GM12878 (cell line): ENCODE measurements around the gene HOTAIR. TPM values are rescaled to one million over a fixed set of nuclear protein-coding genes. Genes with fewer than 3 reads are reported as not detected.

Source experiments
- ATAC-seq: fragments of 200-7000 bp; cut with Tn5 transposase; 3 replicates; pipeline ENCODE4 v1.9.1; 2020; ENCODE audit warnings: mild to moderate bottlenecking, moderate library complexity
- BruUV-seq: library from RNA; stranded (reverse); fragments of 400-500 nt; replicated peaks from 2 replicates; lab custom pipeline; 2021; lab: Mats Ljungman, UMichigan
- CTCF ChIA-PET: fragments of 300-600 bp; sonication (Branson Sonifier 250); formaldehyde crosslinking; extraction: SDS; loops from one replicate; lab custom pipeline; 2021; ENCODE audit warnings: inconsistent platforms; lab: Yijun Ruan, JAX
- POLR2A ChIA-PET: fragments of 350-600 bp; formaldehyde crosslinking; extraction: SDS; loops from one replicate; lab custom pipeline; 2021; ENCODE audit warnings: inconsistent platforms; lab: Charles Lee
- RAD21 ChIA-PET: fragments of 300-600 bp; sonication (Branson Sonifier 250); formaldehyde crosslinking; loops from one replicate; lab custom pipeline; 2023; ENCODE audit warnings: antibody characterized with exemption; ENCODE audit not compliant: unreplicated experiment; lab: Charles Lee
- SMC1A ChIA-PET: fragments of 300-600 bp; sonication (Branson Sonifier 250); formaldehyde crosslinking; loops from one replicate; lab custom pipeline; 2023; ENCODE audit not compliant: unreplicated experiment, uncharacterized antibody; lab: Charles Lee
- DNase-seq: peaks from one replicate; pipeline ENCODE4 v3.0.0-alpha.2; 2011; ENCODE audit warnings: low read depth, low spot score
- FAIRE-seq: peaks from 3 replicates; lab custom pipeline; 2011; peaks lifted over from hg19 to GRCh38; lab: Jason Lieb, UNC
- H2AFZ ChIP-seq: 2 replicates; pipeline ENCODE4 v1.6.0; 2011; ENCODE audit warnings: low read depth, low read length, control low read depth; ENCODE audit not compliant: control insufficient read depth
- H3K27ac ChIP-seq: 2 replicates; pipeline ENCODE4 v1.5.1; 2011; ENCODE audit warnings: control low read depth; ENCODE audit not compliant: control insufficient read depth, insufficient read depth
- H3K27me3 ChIP-seq, 2 experiments: replicated peaks in 1 of 2; 2 replicates each; pipeline versions ENCODE4 v1.6.0 to v1.6.1; 2011; ENCODE audit warnings: low read length in 1 of 2; ENCODE audit not compliant: control insufficient read depth in 2 of 2, insufficient read depth in 2 of 2
- H3K36me3 ChIP-seq, 2 experiments: 2 replicates each; pipeline ENCODE4 v1.5.1; 2011; ENCODE audit warnings: low read length in 1 of 2; ENCODE audit not compliant: control insufficient read depth in 2 of 2, insufficient read depth in 2 of 2
- H3K4me1 ChIP-seq: 2 replicates; pipeline ENCODE4 v1.6.1; 2011; ENCODE audit warnings: mild to moderate bottlenecking, low read length, moderate library complexity, mixed read lengths; ENCODE audit not compliant: control insufficient read depth, insufficient read depth
- H3K4me2 ChIP-seq: 2 replicates; pipeline ENCODE4 v1.6.0; 2011; ENCODE audit warnings: control low read depth; ENCODE audit not compliant: control insufficient read depth, insufficient read depth
- H3K4me3 ChIP-seq: fragments of 200-600 bp; sonication (generic); 2 replicates; pipeline ENCODE4 v1.5.1; 2016
- H3K79me2 ChIP-seq: 2 replicates; pipeline ENCODE4 v1.6.0; 2011; ENCODE audit warnings: low read length; ENCODE audit not compliant: control insufficient read depth, insufficient read depth
- H3K9ac ChIP-seq: 2 replicates; pipeline ENCODE4 v1.8.0; 2011; ENCODE audit warnings: low read length, control low read depth, mixed read lengths; ENCODE audit not compliant: control insufficient read depth, insufficient read depth
- H3K9me3 ChIP-seq: replicated peaks from 3 replicates; pipeline ENCODE4 v1.5.1; 2011; ENCODE audit warnings: mild to moderate bottlenecking, low read length; ENCODE audit not compliant: control insufficient read depth, insufficient read depth
- H4K20me1 ChIP-seq: 2 replicates; pipeline ENCODE4 v1.6.0; 2011; ENCODE audit not compliant: control insufficient read depth, insufficient read depth
- FOXK2 ChIP-seq: fragments of 450-650 bp; IDR thresholded peaks from 2 replicates; pipeline ENCODE4 v1.6.1; 2017; ENCODE audit warnings: mild to moderate bottlenecking, moderate library complexity
- NFIC ChIP-seq: IDR thresholded peaks from 2 replicates; pipeline ENCODE4 v1.6.1; 2012; ENCODE audit warnings: low read depth, mild to moderate bottlenecking, inconsistent platforms, low read length, moderate library complexity
- PAX8 ChIP-seq: fragments of 450-650 bp; IDR thresholded peaks from 2 replicates; pipeline ENCODE4 v1.6.1; 2017; ENCODE audit warnings: mild to moderate bottlenecking, moderate library complexity
- RELA ChIP-seq: fragments of 450-650 bp; IDR thresholded peaks from 2 replicates; pipeline ENCODE4 v1.8.0; 2014; ENCODE audit warnings: borderline replicate concordance; ENCODE audit not compliant: partially characterized antibody
- TCF7 ChIP-seq: IDR thresholded peaks from 2 replicates; pipeline ENCODE4 v1.6.1; 2014; ENCODE audit warnings: antibody characterized with exemption, borderline replicate concordance
- YY1 ChIP-seq: IDR thresholded peaks from 2 replicates; pipeline ENCODE4 v1.6.1; 2011; ENCODE audit warnings: low read depth, mild to moderate bottlenecking, low read length
- ZSCAN29 ChIP-seq: fragments of 450-650 bp; IDR thresholded peaks from 2 replicates; pipeline ENCODE4 v1.6.1; 2017; ENCODE audit warnings: mild to moderate bottlenecking, moderate library complexity
- WGBS: methylation state at CpG from one replicate; pipeline ENCODE4 v1.1.6; 2016; ENCODE audit warnings: low lambda C conversion rate; ENCODE audit not compliant: insufficient replicate concordance, insufficient coverage; ENCODE audit errors: missing lambda C conversion rate; 5-methylcytosine and 5-hydroxymethylcytosine counted together
- in situ Hi-C: fragments of 300-500 bp; cut with MboI; formaldehyde crosslinking; loops from 9 replicates; pipeline ENCODE4 v1.14.3; 2018; ENCODE audit warnings: mixed read lengths
- intact Hi-C: fragments of 100-400 bp; cut with micrococcal nuclease; formaldehyde crosslinking; loops from one replicate; pipeline ENCODE4 v1.14.2; 2022; ENCODE audit not compliant: unreplicated experiment
- polyA plus RNA-seq, 11 experiments: library from polyadenylated mRNA; depleted of rRNA in 4 of 11; unstranded in 6 of 11; stranded (reverse) in 5 of 11; fragments of >200 nt; fragmentation: Nextera tagmentation in 4 of 11; fragmentation: Illumina TruSeq in 1 of 11; extraction: Ambion mirVana in 4 of 11; extraction: Trizol in 1 of 11; gene quantifications; 1 replicate in 1 of 11; 2 replicates in 10 of 11; pipeline versions ENCODE4 v1.2.1 to v1.2.3, GENCODE V29; 2011 to 2016; ENCODE audit warnings: inconsistent platforms in 2 of 11, missing spikeins in 2 of 11, low read depth in 1 of 11
- total RNA-seq, 4 experiments: library from RNA; depleted of rRNA in 3 of 4; stranded (reverse); fragments of >200 nt in 3 of 4; fragmentation: Illumina TruSeq in 1 of 4; extraction: Trizol in 1 of 4; gene quantifications; 2 replicates each; pipeline versions ENCODE4 v1.2.1 to v1.2.3, GENCODE V29; 2013 to 2021
- TF ChIP-seq, protein P1 (sequence below): fragments of 450-650 bp; formaldehyde crosslinking; IDR thresholded peaks from 2 replicates; pipeline ENCODE4 v1.4.0; 2022; ENCODE audit warnings: mild to moderate bottlenecking, moderate library complexity
- TF ChIP-seq, protein P2 (sequence below): IDR thresholded peaks from 2 replicates; pipeline ENCODE4 v1.6.1; 2012; ENCODE audit warnings: low read depth, low read length, improper control_type of control experiment
- TF ChIP-seq, protein P3 (sequence below): fragments of 450-650 bp; formaldehyde crosslinking; IDR thresholded peaks from 2 replicates; pipeline ENCODE4 v1.4.0; 2020; ENCODE audit warnings: mild to moderate bottlenecking, moderate library complexity
- TF ChIP-seq, protein P4 (sequence below): fragments of 150-350 bp; IDR thresholded peaks from 2 replicates; pipeline ENCODE4 v1.6.1; 2016; ENCODE audit warnings: low read depth, low read length

HOTAIR gene
- total and polyA plus RNA-seq, 10 of the 15 experiments (the other 5 are each of a cell fraction or from before 2014, with no cell fraction given): not detected

DNA sequence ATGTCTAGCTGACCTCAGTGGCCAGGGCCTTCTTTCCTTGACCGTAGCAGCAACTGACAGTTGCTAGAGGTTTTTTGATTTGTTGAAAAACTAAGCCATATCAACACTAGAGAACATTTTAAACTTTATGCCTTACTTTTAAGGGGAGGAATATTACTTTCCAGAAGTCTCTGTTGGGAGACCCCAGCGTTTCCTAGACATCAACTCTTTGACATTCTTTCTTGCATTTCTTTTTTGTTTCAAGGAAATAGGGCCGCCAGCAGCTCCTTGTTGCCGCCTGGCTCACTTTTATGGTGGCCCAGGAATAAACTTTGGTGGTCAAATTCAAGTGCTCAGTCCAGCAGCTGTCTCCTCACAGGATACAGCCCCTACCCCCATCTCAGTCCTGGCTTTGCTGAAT lies 4.3 kb downstream of the HOTAIR start:
- in situ Hi-C loops: no loop called here
- ChIA-PET SMC1A (no interaction called here), CTCF (interaction anchor here (0.8 kb wide), 1 partner anchor 429 kb away, joined by 3 read pairs; no protein-coding TSS in a partner anchor), POLR2A (no interaction called here), RAD21 (no interaction called here)
- no peak for DNase-seq
- H4K20me1 ChIP-seq: no peaks in the 10 kb centered on the region; the same call in 1 of the 2 replicates
- no TSS peak for BruUV-seq
- H3K4me3 ChIP-seq: no peak overlapping the region
- H3K27me3 ChIP-seq: peaks cover 31 to 51% of the 10 kb centered on the region in 2 experiments
- H3K36me3 ChIP-seq: no peaks in the 10 kb centered on the region
- no peak overlapping the region for H3K9ac ChIP-seq
- ATAC-seq: no peak
- intact Hi-C loops: no loop called here
- no peaks in the 10 kb centered on the region; the same call in 2 of the 3 replicates for H3K9me3 ChIP-seq
- FAIRE-seq: no peak
- WGBS: 7% methylated on average over 4 of the region's 4 CpGs
- H3K27ac ChIP-seq: no peak overlapping the region
- H2AFZ ChIP-seq: no peak overlapping the region
- TF ChIP-seq, protein P1, sequence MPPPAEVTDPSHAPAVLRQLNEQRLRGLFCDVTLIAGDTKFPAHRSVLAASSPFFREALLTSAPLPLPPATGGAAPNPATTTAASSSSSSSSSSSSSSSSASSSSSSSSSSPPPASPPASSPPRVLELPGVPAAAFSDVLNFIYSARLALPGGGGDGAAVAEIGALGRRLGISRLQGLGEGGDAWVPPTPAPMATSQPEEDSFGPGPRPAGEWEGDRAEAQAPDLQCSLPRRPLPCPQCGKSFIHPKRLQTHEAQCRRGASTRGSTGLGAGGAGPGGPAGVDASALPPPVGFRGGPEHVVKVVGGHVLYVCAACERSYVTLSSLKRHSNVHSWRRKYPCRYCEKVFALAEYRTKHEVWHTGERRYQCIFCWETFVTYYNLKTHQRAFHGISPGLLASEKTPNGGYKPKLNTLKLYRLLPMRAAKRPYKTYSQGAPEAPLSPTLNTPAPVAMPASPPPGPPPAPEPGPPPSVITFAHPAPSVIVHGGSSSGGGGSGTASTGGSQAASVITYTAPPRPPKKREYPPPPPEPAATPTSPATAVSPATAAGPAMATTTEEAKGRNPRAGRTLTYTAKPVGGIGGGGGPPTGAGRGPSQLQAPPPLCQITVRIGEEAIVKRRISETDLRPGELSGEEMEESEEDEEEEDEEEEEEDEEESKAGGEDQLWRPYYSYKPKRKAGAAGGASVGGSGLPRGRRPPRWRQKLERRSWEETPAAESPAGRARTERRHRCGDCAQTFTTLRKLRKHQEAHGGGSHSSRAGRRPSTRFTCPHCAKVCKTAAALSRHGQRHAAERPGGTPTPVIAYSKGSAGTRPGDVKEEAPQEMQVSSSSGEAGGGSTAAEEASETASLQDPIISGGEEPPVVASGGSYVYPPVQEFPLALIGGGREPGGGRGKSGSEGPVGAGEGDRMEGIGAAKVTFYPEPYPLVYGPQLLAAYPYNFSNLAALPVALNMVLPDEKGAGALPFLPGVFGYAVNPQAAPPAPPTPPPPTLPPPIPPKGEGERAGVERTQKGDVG (CRISPR knock-in tag): no peak
- TF ChIP-seq TCF7 (no peak), PAX8 (no peak), RELA (no peak), ZSCAN29 (no peak), NFIC (no peak), YY1 (no peak), FOXK2 (no peak)
- TF ChIP-seq, protein P2, sequence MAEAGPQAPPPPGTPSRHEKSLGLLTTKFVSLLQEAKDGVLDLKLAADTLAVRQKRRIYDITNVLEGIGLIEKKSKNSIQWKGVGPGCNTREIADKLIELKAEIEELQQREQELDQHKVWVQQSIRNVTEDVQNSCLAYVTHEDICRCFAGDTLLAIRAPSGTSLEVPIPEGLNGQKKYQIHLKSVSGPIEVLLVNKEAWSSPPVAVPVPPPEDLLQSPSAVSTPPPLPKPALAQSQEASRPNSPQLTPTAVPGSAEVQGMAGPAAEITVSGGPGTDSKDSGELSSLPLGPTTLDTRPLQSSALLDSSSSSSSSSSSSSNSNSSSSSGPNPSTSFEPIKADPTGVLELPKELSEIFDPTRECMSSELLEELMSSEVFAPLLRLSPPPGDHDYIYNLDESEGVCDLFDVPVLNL: no peak
- TF ChIP-seq, protein P3, sequence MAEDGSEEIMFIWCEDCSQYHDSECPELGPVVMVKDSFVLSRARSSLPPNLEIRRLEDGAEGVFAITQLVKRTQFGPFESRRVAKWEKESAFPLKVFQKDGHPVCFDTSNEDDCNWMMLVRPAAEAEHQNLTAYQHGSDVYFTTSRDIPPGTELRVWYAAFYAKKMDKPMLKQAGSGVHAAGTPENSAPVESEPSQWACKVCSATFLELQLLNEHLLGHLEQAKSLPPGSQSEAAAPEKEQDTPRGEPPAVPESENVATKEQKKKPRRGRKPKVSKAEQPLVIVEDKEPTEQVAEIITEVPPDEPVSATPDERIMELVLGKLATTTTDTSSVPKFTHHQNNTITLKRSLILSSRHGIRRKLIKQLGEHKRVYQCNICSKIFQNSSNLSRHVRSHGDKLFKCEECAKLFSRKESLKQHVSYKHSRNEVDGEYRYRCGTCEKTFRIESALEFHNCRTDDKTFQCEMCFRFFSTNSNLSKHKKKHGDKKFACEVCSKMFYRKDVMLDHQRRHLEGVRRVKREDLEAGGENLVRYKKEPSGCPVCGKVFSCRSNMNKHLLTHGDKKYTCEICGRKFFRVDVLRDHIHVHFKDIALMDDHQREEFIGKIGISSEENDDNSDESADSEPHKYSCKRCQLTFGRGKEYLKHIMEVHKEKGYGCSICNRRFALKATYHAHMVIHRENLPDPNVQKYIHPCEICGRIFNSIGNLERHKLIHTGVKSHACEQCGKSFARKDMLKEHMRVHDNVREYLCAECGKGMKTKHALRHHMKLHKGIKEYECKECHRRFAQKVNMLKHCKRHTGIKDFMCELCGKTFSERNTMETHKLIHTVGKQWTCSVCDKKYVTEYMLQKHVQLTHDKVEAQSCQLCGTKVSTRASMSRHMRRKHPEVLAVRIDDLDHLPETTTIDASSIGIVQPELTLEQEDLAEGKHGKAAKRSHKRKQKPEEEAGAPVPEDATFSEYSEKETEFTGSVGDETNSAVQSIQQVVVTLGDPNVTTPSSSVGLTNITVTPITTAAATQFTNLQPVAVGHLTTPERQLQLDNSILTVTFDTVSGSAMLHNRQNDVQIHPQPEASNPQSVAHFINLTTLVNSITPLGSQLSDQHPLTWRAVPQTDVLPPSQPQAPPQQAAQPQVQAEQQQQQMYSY (CRISPR knock-in tag): no peak
- TF ChIP-seq, protein P4, sequence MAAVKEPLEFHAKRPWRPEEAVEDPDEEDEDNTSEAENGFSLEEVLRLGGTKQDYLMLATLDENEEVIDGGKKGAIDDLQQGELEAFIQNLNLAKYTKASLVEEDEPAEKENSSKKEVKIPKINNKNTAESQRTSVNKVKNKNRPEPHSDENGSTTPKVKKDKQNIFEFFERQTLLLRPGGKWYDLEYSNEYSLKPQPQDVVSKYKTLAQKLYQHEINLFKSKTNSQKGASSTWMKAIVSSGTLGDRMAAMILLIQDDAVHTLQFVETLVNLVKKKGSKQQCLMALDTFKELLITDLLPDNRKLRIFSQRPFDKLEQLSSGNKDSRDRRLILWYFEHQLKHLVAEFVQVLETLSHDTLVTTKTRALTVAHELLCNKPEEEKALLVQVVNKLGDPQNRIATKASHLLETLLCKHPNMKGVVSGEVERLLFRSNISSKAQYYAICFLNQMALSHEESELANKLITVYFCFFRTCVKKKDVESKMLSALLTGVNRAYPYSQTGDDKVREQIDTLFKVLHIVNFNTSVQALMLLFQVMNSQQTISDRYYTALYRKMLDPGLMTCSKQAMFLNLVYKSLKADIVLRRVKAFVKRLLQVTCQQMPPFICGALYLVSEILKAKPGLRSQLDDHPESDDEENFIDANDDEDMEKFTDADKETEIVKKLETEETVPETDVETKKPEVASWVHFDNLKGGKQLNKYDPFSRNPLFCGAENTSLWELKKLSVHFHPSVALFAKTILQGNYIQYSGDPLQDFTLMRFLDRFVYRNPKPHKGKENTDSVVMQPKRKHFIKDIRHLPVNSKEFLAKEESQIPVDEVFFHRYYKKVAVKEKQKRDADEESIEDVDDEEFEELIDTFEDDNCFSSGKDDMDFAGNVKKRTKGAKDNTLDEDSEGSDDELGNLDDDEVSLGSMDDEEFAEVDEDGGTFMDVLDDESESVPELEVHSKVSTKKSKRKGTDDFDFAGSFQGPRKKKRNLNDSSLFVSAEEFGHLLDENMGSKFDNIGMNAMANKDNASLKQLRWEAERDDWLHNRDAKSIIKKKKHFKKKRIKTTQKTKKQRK: no peak
- H3K79me2 ChIP-seq: no peaks in the 10 kb centered on the region
- no peak overlapping the region for H3K4me2 ChIP-seq
- no peaks in the 10 kb centered on the region; the same call in 1 of the 2 replicates for H3K4me1 ChIP-seq
